Endometrial microvascular endothelial cells (primary cell): Measurements from ENCODE around the gene GRIN3B. TPM values are rescaled to one million over a fixed set of nuclear protein-coding genes. Genes with fewer than 3 reads are reported as not detected.

Experiments
- in situ Hi-C: cut with HindIII; loops from 2 replicates; pipeline ENCODE4 v1.10.0; 2017; ENCODE audit warnings: low sequenced_read_pairs, low pct_unique_long_range_greater_than_20kb; ENCODE audit errors: inconsistent ontology term
- total RNA-seq: library from RNA; depleted of rRNA; stranded (reverse); fragments of >200 nt; gene quantifications from one replicate; pipeline ENCODE4 v1.2.3, GENCODE V29; 2015; ENCODE audit errors: inconsistent ontology term

The GRIN3B gene
- total RNA-seq, 1 donor from 2014 or later: not detected

- in situ Hi-C loops: no loop called here
These were observed 14.1 kb upstream of the GRIN3B start for GRCh38 chr19:986083-986482.

DNA sequence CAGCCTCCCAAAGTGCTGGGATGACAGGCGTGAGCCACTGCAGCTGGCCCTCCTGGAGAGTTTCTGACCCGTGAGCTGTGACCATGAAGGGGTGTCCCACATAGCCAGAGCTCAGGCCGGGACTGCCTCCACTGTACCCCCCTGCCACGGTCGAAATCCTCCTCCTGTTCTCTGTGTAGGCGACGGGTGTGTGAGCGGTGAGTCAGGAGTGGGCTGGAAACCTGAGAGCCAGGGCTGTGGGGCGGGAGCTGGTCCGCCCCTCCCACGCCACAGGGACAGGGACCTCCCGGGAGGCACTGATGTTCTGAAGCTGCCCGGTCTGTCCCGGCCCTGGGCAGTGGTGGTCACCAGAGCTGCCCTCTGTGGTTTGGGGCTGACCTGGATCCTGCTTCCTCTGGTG is 12.1 kb upstream of the GRIN3B start:
- in situ Hi-C loops: no loop called here

DNA sequence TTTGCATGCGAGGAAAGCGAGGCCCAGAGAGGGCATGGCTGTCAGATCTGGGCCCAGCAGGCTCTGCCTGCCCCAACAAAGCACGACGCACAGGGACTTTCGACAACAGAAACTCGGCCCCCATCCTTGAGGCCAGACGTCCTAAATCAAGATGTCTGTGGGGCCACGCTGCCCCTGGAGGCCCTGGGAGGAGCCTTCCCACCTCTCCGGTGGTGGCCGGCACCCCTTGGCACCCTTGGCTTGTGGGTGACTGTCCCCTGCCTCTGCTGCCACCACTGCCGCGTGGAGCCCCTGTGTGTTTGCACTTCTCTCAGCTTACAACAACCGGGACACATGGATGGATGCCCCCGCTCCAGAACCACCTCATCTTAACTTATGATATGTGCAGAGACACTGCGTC is 11.7 kb upstream of the GRIN3B start:
- in situ Hi-C loops: no loop called here

GRCh38 chr19:989381-990081 is 10.7 kb upstream of the GRIN3B start:
- in situ Hi-C loops: no loop called here

GRCh38 chr19:990119-990571 is 10.1 kb upstream of the GRIN3B start:
- in situ Hi-C loops: no loop called here

GRCh38 chr19:990746-991145 is 9.5 kb upstream of the GRIN3B start:
- in situ Hi-C loops: no loop called here

DNA sequence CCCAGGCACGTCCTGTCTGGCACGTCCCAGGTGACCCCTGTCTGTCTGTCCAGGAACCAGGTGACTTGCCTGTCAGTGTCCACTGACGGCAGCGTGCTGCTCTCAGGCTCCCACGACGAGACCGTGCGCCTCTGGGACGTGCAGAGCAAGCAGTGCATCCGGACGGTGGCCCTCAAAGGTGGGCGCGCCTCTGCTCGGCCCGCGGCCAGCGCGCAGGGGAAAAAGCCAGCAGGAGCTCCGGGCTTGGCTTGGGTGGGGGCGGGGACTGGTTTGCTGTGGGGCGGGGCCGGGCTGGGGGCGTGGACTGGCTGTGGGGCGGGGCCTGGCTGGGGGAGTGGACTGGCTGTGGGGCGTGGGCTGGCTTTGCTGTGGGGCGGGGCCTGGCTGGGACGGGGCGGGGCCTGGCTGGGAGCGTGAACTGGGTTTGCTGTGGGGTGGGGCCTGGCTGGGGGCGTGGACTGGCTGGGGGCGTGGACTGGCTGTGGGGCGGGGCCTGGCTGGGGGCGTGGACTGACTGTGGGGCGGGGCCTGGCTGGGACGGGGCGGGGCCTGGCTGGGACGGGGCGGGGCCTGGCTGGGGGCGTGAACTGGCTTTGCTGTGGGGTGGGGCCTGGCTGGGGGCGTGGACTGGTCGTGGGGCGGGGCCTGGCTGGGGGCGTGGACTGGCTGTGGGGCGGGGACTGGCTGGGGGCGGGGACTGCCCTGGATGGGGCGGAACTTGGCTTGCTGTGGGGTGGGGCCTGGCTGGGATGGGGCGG is 8.9 kb upstream of the GRIN3B start:
- in situ Hi-C loops: no loop called here

- in situ Hi-C loops: no loop called here
These were observed 8.1 kb upstream of the GRIN3B start for GRCh38 chr19:991932-992669.

- in situ Hi-C loops: no loop called here
These were observed 7.6 kb upstream of the GRIN3B start for GRCh38 chr19:992670-993055.

DNA sequence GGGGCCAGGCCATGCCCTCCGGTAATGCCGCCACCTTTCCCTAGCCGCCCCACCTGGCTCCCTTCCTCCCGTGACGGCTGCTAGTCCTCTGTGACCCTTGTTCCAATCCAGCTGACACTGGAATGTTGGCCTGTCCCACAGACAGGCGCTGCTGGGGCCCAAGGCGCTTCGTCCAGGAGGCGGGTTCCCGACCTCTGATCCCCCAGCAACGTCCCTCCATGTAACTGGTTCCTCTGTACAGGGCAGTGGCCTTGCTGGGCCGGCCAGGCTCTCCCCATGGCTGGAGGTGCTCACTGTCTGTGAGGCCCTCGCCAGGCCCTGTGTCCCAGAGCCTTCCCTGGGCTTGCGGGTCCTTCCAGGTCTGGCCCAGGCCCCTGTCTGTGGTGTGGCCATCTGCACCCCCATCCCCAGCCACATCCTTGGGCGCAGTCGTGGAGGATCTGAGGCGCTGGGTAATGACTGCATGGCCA is 6.8 kb upstream of the GRIN3B start:
- in situ Hi-C loops: no loop called here

GRCh38 chr19:993831-994393 is 6.3 kb upstream of the GRIN3B start:
- in situ Hi-C loops: no loop called here

- in situ Hi-C loops: no loop called here
These were observed 5.7 kb upstream of the GRIN3B start for GRCh38 chr19:994516-994915.

- in situ Hi-C loops: no loop called here
These were observed 5.0 kb upstream of the GRIN3B start for GRCh38 chr19:995051-995827.

- in situ Hi-C loops: no loop called here
These were observed 4.0 kb upstream of the GRIN3B start for GRCh38 chr19:996051-996838.

DNA sequence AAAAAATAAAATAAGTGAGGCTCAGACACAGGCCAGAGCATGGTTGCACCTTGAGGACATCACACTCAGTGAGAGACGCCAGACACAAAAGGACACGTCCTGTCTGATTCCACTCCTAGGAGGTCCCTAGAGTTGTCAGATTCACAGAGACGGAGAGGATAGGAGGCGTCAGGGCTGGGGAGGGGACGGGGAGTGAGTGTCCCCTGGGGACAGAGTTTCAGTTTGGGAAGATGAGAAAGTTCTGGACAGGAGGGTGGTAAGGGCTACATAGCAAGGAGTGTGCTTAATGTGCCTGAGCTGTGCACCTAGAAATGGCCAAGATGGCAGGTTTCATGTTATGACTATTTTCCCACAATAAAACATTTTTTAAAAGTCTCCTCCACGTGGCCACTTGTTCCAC is 2.2 kb upstream of the GRIN3B start:
- in situ Hi-C loops: no loop called here

DNA sequence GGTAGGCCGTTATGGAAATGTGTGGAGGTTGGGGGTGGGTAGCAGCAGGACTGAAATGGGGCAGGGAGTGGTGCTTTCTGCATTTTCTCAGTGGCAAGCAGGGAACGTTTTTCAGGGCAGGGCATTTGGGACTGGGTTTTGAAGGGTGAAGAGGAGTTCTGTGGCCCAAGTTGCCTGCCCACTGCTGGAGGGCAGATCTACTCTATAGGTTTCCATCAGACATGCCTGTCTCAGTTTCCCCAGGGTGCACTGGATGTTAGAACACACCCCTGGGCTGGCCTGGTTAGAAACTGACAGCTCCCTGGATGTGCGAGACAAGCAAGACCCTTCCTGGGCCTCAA is 870 bp upstream of the GRIN3B start:
- in situ Hi-C loops: no loop called here

- in situ Hi-C loops: no loop called here
These were observed 645 bp downstream of the GRIN3B start for GRCh38 chr19:1000591-1001537.
